Transverse colon (tissue), 4 donors: ENCODE results near the gene UPF3A. TPM values are rescaled to one million over a fixed set of nuclear protein-coding genes. Genes with fewer than 3 reads are reported as not detected.

ENCODE experiments used
- DNase-seq: peaks from one replicate; pipeline ENCODE4 v3.0.0-alpha.2; 2019
- H3K27ac ChIP-seq, 4 donors: fragments of 200-600 bp; sonication (generic); 2 replicates each; pipeline ENCODE4 v1.5.1; 2016 to 2018; ENCODE audit warnings: inconsistent platforms in 4 of 4
- H3K27me3 ChIP-seq: fragments of 200-600 bp; sonication (generic); 2 replicates; pipeline ENCODE4 v1.5.1; 2017; ENCODE audit warnings: inconsistent platforms
- H3K36me3 ChIP-seq, 4 donors: fragments of 200-600 bp; sonication (generic); 2 replicates each; pipeline ENCODE4 v1.5.1; 2017 to 2019; ENCODE audit warnings: inconsistent platforms in 4 of 4
- H3K4me1 ChIP-seq, 4 donors: fragments of 200-600 bp; sonication (generic); 2 replicates each; pipeline ENCODE4 v1.5.1; 2017 to 2020; ENCODE audit warnings: inconsistent platforms in 4 of 4
- H3K4me3 ChIP-seq, 4 donors: fragments of 200-600 bp; sonication (generic); 1 replicate in 1 of 4; 2 replicates in 3 of 4; pipeline versions ENCODE4 v1.5.1 to v1.6.1; 2017 to 2019; ENCODE audit warnings: inconsistent platforms in 4 of 4
- H3K9me3 ChIP-seq, 2 donors: fragments of 200-600 bp; sonication (generic); 2 replicates each; pipeline ENCODE4 v1.5.1; 2017 to 2019; ENCODE audit warnings: inconsistent platforms in 2 of 2
- EP300 ChIP-seq: sonication (generic); formaldehyde crosslinking; IDR thresholded peaks from one replicate; pipeline ENCODE4 v1.6.1; 2017; ENCODE audit warnings: antibody characterized with exemption, low read depth
- POLR2A ChIP-seq: fragments of 450-650 bp; IDR thresholded peaks from one replicate; pipeline ENCODE4 v1.6.1; 2016; ENCODE audit warnings: antibody characterized with exemption, mild to moderate bottlenecking, moderate library complexity
- POLR2AphosphoS5 ChIP-seq, 3 donors: sonication (generic); formaldehyde crosslinking; IDR thresholded peaks; one replicate each; pipeline ENCODE4 v1.6.1; 2016; ENCODE audit warnings: antibody characterized with exemption in 3 of 3
- whole genome bisulfite sequencing, 2 donors: methylation state at CpG; one replicate each; pipeline ENCODE4 v1.1.5; 2018; ENCODE audit warnings: low coverage in 1 of 2; 5-methylcytosine and 5-hydroxymethylcytosine counted together
- in situ Hi-C, 4 donors: fragments of 200-750 bp; cut with MboI; loops; one replicate each; pipeline versions ENCODE4 v1.15.0 to v1.15.1; 2017; ENCODE audit warnings: low sequenced_read_pairs in 3 of 4, low pct_ligation_motif_present in 1 of 4, low pct_unique_long_range_greater_than_20kb in 1 of 4
- intact Hi-C: fragments of 100-400 bp; cut with DNase I; formaldehyde crosslinking; loops from one replicate; pipeline ENCODE4 v1.15.1; 2023; ENCODE audit warnings: low total_unique reads
- total RNA-seq, 4 donors: library from RNA; depleted of rRNA; stranded (reverse); fragments of >200 nt; gene quantifications; one replicate each; pipeline ENCODE4 v1.1.0, GENCODE V29; 2016
- TF ChIP-seq, protein P1 (sequence below), 5 experiments: fragments of 200-600 bp in 3 of 5; fragments of 450-650 bp in 2 of 5; sonication (generic) in 3 of 5; IDR thresholded peaks; 1 replicate in 2 of 5; 2 replicates in 3 of 5; pipeline ENCODE4 v1.5.1; 2016 to 2017; ENCODE audit warnings: antibody characterized with exemption in 5 of 5, inconsistent platforms in 3 of 5, mild to moderate bottlenecking in 2 of 5, moderate library complexity in 1 of 5

Gene UPF3A
- total RNA-seq, 4 donors from 2014 or later: 15.3 to 49.7 (median 36.4) TPM

- no peak for DNase-seq
- Histone ChIP-seq H3K4me1 (peaks cover 0 to 9% (median 5%) of the 10 kb centered on the region in 4 donors), H3K4me3 (no peak overlapping the region), H3K36me3 (peaks cover 0 to 15% (median 7%) of the 10 kb centered on the region in 4 donors), H3K9me3 (no peaks in the 10 kb centered on the region), H3K27me3 (no peaks in the 10 kb centered on the region), H3K27ac (no peak overlapping the region)
- in situ Hi-C loops: no loop called here
- intact Hi-C loops: no loop called here
- WGBS, 2 donors: 100% methylated on average over 1 to 2 of the region's 2 CpGs
- TF ChIP-seq POLR2A: no peak
- no peak for TF ChIP-seq POLR2AphosphoS5 (IDR thresholded peaks at IDR 0.05)
- TF ChIP-seq EP300: no peak
- TF ChIP-seq, protein P1, sequence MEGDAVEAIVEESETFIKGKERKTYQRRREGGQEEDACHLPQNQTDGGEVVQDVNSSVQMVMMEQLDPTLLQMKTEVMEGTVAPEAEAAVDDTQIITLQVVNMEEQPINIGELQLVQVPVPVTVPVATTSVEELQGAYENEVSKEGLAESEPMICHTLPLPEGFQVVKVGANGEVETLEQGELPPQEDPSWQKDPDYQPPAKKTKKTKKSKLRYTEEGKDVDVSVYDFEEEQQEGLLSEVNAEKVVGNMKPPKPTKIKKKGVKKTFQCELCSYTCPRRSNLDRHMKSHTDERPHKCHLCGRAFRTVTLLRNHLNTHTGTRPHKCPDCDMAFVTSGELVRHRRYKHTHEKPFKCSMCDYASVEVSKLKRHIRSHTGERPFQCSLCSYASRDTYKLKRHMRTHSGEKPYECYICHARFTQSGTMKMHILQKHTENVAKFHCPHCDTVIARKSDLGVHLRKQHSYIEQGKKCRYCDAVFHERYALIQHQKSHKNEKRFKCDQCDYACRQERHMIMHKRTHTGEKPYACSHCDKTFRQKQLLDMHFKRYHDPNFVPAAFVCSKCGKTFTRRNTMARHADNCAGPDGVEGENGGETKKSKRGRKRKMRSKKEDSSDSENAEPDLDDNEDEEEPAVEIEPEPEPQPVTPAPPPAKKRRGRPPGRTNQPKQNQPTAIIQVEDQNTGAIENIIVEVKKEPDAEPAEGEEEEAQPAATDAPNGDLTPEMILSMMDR (IDR thresholded peaks at IDR 0.05): no peak
These were observed 27.7 kb downstream of the UPF3A start for GRCh38 chr13:114309086-114309485.

- in situ Hi-C loops: no loop called here
- Histone ChIP-seq H3K4me3 (no peak overlapping the region), H3K4me1 (peaks cover 0 to 10% (median 6%) of the 10 kb centered on the region in 4 donors), H3K9me3 (no peaks in the 10 kb centered on the region), H3K27me3 (no peaks in the 10 kb centered on the region), H3K36me3 (peaks cover 0 to 9% (median 4%) of the 10 kb centered on the region in 4 donors), H3K27ac (no peak overlapping the region)
- 87% methylated on average over 6 of the region's 6 CpGs; no CpG with 5 or more reads in 1 of the 2 donors for WGBS, 2 donors
- intact Hi-C loops: no loop called here
- TF ChIP-seq EP300 (no peak), POLR2A (no peak), POLR2AphosphoS5 (IDR thresholded peaks at IDR 0.05) (no peak)
- TF ChIP-seq, protein P1 (IDR thresholded peaks at IDR 0.05): no peak
- DNase-seq: no peak
These were observed 28.5 kb downstream of the UPF3A start for GRCh38 chr13:114309806-114310410.

- Histone ChIP-seq H3K4me1 (peaks cover 3 to 21% (median 17%) of the 10 kb centered on the region in 4 donors), H3K4me3 (no peak overlapping the region), H3K27ac (no peak overlapping the region), H3K9me3 (no peaks in the 10 kb centered on the region), H3K27me3 (no peaks in the 10 kb centered on the region), H3K36me3 (peaks cover 0 to 5% (median 2%) of the 10 kb centered on the region in 4 donors)
- in situ Hi-C loops: no loop called here
- TF ChIP-seq, protein P1 (IDR thresholded peaks at IDR 0.05): no peak
- no peak for TF ChIP-seq POLR2A
- TF ChIP-seq EP300: no peak
- TF ChIP-seq POLR2AphosphoS5 (IDR thresholded peaks at IDR 0.05): no peak
- no peak for DNase-seq
- intact Hi-C loops: no loop called here
- 59 to 72% methylated on average over 5 of the region's 5 CpGs for WGBS, 2 donors
These were observed 29.6 kb downstream of the UPF3A start for GRCh38 chr13:114310956-114311355.

GRCh38 chr13:114311387-114311786 is 30.0 kb downstream of the UPF3A start:
- intact Hi-C loops: no loop called here
- TF ChIP-seq POLR2A: no peak
- peak in 1 of 3 donors; percentile 36 for TF ChIP-seq POLR2AphosphoS5 (IDR thresholded peaks at IDR 0.05)
- no peak for TF ChIP-seq EP300
- DNase-seq: no peak

More at GRCh38 chr13:114311387-114311786, 30.0 kb downstream of the UPF3A start:
- peaks cover 6 to 25% (median 19%) of the 10 kb centered on the region in 4 donors for H3K4me1 ChIP-seq
- H3K9me3 ChIP-seq: no peaks in the 10 kb centered on the region
- H3K27ac ChIP-seq: peak overlapping the region in 1 of 4 donors; percentile 5
- H3K36me3 ChIP-seq: peaks cover 0 to under 1% (median under 1%) of the 10 kb centered on the region in 4 donors
- no peaks in the 10 kb centered on the region for H3K27me3 ChIP-seq
- in situ Hi-C loops: no loop called here
- no peak overlapping the region for H3K4me3 ChIP-seq
